ENCODE results near the gene TMEM69.
"Not testable (repeated sequence)": the region's sequence is repeated elsewhere in the genome, so short reads cannot be mapped to it uniquely, and the experiment has no call there.

The TMEM69 gene

DNA sequence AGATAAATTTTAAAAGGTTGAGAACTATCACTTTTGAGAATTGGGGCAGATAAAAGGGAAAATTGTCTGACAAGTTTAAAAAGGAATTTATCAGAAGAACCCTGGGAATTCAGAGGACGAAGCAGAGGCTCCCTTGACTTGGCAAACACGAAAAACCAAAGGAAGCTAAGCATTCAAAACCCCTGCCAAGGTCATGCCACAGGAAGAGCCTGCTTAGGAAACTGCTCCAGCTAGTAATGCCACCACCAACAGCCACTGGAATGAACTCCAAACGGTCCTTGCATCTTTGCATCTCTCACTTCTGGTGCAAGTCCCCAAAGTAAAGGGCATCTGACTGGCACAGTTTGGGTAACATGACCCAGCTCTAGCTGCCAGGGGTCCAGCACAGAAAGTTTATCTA, 8.9 kb upstream of the TMEM69 start:
- no peak for DNase-seq

DNA sequence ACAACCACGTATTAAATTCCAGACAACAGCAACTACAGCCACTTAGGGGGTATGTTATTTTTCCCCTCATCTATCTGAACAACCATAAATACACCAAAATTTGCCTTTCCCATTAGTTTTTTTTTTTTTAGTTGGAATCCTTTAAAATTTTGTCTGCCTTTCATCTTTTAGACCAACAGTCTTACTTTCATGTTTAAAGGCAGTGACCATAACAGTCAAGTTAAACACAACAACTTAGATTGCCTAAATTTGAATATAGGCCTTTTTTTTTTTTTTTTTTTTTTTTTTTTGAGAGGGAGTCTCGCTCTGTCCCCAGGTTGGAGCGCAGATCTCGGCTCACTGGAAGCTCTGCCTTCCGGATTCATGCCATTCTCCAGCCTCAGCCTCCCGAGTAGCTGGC, 5.0 kb upstream of the TMEM69 start:
- no peak for DNase-seq

DNA sequence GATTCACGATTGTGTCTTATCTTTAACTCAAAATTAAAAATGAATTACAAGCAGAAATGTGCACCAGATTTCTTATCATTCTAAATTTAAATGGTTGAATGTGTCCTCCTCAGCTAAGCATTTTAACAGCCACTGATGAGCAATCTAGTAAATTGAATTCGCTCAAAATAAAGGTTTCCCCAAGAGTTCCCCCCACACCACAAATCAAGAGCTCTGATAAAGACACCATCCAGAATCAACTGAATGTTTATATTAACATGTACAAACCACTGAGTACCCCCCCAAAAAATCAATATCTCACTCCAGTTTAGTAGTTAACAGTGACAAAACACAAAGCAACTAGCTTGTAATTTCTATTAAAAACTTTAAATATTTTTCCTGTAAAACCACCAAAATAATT, 3.6 kb upstream of the TMEM69 start:
- DNase-seq = no peak

DNA sequence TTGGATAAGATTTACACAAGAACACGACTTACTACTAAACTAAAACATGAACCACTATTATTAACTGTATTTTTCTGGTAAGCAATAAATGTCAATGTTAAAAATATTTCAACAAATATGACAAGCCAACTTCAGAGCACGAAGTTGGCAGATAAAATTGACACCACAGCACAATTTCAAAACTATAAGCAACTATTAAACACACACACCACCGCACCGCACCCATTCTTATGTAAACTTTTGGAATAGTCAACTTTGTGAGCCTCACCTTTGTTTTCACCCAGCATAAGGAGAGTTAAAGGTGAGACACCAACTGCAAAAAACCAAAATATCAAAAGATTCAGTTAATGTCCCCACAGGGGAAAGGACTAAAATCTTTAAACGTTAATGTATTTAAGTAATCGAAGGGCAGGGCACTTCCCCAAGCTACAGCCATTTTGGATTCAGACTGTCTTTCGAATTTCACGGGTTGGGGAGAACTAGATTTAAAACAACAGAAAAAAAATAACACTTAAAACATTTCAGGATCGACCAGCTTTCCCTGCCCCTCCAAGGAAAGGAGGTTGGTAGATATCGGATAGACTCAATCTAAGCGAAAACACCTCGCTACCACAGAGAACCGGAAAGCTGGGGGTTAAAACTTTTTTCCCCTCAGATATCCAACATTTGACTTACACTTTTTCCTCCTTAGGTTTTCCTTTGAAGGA, 2.5 kb upstream of the TMEM69 start:
- DNase-seq = no peak

DNA sequence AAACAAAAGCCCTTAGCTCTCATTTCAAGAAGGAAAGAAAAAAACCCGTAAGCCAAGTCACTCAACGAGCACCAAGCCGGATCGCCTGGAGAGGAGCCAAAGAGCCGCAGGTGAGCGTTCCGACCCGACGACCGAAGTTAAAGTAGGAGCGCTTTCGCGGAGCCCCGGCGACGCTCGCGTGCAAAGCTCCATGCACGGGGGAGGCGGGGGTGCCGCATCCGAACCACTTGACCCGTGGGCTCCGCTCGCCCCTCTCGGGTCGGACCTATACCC, 2.0 kb upstream of the TMEM69 start:
- DNase-seq = peak; percentile 73

DNA sequence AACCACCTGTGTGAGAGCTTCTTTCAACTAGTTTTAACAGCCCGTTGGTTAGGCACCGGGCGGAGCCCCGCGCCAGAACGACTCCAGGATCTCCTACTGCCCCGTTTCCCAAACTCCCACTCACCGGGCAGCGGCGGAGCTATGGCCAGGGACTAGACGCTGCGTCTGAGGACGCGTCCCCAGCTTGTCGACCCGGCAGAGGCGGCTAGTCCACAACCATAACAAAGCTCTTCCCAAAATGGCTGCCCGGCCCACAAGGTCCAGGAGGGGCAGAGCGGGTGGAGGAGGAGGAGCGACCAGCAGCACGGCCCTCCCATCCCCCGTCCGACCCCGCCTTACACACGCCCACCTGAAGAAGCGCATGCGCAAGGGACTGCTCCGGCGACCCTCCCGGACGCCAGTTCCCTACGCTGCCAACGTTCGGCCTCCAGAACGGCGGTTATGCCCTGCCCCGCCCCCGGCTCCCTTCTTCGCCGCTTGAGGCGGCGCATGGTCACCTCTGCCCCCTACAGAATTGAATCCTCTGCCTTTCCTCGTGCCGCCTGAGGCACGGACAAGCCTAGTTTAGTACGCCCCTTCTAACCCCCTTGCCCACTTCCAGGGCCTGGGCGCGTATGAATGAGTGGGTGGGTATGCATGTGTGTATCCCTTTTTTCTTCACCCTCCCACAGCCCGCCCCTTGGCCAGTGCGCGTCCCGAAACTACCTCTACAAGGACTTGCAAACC, 1.5 kb upstream of the TMEM69 start, which contains the start of gene GPBP1L1:
GPBP1L1 (minus strand) TSS at position 246 of the 726 bp plus-strand sequence. CDS start 27,446 bp downstream, outside the sequence.
- DNase-seq = peak; percentile 99

DNA sequence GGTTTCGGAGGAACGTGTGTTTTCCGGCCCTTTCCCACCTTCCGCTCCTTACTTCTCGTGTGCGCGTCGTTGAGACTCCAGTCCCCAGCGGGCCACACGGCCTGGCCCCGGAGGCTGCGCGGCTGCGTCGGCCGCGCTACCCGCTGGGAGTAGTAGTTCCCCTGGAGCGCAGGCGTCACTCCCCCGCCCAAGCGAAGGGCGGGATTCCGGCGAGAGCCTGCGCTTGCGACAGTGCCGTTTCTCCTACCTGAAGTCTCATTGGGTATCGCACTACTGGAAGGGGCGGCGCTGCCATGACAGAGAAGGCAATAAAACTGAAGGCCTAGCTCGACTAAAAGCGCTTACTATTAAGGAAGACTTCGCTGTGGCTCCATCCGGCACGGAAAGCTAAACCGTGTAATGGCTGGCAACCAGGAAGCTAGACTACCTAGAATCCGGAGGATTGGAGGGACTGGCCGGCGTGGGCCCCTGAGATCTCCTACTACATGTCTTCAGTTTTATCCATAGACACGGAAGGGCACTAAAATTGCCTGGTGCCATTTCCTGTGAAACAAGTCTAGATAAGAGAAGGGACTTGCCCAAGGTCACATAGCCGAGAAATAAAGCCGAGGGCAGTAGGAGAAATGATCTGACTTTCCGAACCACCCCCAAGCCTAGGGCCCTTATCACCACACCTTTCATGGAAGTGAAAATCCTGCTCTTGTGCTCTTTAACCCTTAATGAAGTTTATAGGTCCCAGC, 797 bp upstream of the TMEM69 start:
- DNase-seq = peak; percentile 100

DNA sequence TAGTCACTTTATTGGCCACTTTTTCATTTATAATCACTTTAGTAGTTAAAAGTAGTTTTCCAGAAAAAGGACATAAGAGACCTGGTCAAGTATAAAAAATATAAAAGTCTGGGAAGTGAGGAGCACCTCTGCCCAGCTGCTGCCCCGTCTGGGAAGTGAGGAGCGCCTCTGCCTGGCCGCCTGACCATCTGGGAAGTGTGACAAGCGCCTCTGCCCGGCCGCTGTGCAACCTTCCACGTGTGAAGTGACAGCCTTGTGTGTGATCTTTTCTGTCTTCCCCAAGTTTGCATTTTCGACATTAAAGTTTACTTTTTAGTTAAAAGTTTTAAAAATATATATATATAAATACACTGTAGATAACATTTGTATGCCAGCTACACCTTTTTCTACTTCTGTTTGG, 5.8 kb downstream of the TMEM69 start:
- not testable (repeated sequence) for DNase-seq

DNA sequence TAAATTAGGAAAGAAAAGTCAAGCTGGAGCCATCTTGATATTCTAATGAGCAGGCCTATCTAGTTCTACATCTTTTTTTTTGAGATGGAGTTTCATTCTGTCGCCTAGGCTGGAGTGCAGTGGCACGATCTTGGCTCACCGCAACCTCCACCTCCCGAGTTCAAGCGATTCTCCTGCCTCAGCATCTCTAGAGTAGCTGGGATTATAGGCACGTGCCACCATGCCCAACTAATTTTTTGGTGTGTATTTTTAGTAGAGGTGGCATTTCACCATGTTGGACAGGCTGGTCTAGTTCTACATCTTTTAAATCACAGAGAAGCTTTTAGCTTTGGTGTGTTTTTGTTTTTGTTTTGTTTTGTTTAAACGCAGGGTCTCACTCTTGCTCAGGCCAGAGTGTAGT, 6.8 kb downstream of the TMEM69 start:
- no peak for DNase-seq

DNA sequence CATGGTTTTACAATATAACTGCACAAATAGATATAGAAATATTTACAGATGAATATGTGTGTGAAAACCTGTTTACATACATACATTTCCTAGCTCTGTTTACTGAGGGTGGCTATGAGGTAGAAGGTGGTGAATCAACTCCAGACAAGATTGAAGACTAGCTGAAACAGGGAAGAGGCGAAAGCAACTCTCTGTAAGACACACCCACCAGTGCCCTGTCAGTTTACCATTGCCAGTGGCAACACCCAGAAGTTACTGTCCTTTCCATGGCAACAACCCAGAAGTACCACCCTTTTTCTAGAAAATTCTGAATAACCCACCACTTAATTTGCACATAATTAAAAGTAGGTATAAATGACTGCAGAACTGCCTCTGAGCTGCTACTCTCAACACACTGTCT, 16.7 kb downstream of the TMEM69 start:
- no peak for DNase-seq

DNA sequence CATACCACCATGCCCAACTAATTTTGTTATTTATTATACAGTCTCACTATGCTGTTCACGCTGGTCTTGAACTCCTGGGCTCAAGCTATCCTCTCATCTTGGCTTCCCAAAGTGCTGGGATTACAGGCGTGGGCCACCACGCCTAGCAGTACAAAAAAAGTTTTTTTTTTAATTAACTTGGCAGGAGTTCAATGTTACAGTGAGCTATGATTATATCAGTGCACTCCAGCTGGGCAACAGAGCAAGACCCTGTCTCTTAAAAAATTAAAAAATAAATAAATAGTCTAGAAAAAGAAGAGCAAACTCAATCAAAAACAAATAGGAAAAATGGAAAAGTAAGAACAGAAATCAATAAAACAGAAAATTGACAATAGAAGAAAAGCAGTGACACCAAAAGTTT, 25.7 kb downstream of the TMEM69 start:
- DNase-seq = no peak

DNA sequence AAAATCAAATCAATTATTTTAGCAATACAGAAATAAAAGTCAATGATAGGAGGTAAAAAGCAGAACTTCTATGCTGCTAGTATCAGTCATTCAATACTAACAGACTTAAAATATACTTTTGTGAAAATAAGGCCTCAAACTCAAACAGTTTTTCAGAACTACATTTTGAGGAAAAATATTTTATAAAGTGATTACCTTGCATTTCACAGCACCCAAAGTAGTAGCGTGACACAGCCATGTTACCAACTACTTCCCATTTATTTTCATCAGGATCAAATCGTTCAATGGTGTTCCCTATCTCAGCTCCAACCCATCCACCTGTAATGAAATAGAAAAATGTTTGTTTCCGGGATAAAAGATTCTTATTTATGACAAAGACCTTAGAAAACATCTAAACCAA, 28.7 kb downstream of the TMEM69 start:
- no peak for DNase-seq

DNA sequence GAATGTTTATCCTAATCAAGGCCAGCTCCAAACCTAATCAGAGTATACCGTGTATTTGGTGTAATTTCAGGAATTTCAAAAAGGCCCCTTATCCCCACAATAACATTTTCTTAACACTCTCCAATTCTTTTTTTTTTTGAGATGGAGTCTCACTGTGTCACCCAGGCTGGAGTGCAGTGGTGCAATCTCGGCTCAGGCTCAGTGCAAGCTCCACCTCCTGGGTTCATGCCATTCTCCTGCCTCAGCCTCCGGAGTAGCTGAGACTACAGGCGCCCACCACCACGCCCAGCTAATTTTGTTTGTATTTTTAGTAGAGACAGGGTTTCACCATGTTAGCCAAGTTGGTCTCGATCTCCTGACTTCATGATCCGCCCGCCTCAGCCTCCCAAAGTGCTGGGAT, 29.4 kb downstream of the TMEM69 start:
- not testable (repeated sequence) for DNase-seq

DNA sequence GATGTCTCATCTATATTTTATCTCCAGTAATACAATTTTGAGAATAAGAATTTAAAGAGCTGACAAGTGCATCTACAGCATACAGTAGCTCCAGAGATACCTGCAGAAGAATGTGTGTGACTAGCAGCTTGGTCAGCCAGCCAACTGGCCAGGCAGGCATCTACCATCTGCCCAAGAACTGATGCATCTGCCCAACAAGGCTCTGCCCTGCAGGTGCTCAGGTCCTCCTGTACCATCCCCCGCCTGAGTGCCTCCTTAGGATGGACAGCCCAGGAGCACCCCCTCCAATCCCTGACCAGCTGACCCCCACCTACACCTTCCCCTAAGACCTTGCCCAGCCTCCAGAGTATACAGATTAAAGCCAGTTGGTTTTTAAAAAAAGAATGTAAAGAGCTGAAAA, 30.3 kb downstream of the TMEM69 start:
- DNase-seq = no peak

DNA sequence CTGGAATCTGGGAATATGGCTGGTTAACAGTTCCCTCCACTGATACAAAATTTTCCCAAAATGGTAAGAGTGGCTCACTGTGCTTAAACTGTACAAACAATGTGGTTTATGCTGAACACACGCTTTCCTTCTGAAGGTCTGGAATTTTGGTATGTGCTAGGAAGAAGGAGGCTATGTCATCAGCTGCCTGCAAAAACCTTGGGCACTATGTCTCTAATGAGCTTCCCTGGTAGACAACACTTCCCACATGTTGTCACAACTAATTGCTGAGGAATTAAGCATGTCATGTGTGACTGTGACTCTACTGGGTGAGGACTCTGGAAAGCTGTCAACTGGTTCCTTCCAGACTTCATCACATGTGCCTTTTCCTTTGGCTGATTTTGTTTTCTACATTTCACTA, 33.2 kb downstream of the TMEM69 start:
- no peak for DNase-seq

DNA sequence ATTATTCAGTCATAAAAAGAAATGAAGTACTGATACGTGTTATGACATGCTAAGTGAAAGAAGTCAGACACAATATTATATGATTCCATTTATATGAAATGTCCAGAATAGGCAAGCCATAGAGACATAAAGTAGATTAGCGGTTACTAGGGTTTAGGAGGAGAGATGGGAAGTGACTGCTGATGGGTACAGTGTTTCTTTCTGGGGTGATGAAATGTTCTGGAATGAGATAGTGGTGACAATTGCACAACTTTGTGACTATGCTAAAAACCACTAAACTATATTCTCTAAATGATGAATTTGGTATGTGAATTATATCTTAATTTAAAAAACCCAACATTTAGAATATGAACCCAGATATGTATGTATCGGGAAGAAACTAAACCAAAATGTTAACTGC, 34.8 kb downstream of the TMEM69 start:
- DNase-seq = no peak

DNA sequence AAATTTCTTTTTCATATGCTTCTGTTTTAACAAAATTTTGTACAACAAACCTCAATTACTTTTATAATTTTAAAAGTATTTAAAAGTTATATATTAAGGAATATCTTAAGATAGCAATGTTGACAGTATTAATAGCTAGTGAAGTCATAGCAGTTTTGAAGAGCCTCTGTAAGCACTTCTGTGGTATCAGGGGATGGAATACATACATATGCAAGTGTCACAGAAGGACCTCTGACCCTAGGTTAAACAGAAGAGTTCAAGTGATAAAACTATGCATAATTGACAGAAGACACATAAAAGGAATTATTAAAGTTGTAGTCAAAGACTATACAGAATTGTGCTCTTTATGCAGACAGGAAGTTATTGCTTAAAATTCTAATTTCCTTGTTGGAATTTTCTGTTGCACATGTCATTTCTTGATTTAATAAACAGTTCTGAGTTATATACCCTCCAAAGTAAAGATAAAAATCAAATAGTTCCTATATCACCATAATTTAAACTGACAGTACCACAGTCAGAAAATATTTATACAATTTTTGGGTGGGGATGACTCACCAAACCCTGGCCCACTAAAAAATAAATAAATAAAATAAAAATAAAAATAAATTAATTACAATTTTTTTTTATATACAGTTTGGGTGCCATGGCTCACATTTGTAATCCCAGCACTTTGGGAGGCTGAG, 35.4 kb downstream of the TMEM69 start:
- no peak for DNase-seq

DNA sequence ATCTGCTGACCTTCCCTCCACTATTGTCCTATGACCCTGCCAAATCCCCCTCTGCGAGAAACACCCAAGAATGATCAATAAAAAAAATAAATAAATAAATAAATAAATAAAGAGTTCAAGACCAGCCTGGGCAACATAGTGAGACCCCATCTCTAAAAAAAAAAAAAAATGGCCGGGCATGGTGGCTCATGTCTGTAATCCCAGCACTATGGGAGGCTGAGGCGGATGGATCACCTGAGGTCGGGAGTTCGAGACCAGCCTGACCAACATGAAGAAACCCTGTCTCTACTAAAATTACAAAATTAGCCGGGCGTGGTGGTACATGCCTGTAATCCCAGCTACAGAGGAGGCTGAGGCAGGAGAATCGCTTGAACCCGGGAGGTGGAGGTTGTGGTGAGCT, 38.0 kb downstream of the TMEM69 start:
- not testable (repeated sequence) for DNase-seq

DNA sequence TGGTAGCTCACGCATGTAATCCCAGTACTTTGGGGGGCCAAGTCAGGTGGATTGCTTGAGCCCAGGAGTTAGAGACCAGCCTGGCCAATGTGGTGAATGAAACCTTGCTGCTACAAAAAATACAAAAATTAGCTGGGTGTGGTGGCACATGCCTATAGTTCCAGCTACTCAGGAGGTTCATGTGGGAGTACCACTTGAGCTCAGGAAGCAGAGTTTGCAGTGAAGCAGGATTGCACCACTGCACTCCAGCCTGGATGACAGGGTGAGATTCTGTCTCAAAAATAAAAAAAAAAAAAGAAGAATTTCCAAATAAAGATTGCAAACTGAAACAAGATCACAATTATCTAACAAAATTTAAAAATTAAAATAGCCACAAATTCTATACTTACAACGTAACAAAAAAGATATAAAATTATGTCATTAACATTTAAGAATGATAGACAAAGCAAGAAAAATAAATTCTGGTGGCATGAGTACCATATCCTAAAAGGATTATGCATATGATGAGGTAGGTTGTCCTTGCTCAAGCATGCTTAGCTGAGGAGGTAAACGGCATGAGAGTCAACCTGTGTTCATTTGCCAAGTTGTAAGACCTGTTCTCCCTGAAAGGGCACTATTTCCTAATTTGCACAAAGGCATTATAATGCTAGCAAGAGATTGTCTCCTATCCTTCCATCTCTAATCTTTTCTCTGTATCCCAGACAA, 42.2 kb downstream of the TMEM69 start:
- no peak for DNase-seq

DNA sequence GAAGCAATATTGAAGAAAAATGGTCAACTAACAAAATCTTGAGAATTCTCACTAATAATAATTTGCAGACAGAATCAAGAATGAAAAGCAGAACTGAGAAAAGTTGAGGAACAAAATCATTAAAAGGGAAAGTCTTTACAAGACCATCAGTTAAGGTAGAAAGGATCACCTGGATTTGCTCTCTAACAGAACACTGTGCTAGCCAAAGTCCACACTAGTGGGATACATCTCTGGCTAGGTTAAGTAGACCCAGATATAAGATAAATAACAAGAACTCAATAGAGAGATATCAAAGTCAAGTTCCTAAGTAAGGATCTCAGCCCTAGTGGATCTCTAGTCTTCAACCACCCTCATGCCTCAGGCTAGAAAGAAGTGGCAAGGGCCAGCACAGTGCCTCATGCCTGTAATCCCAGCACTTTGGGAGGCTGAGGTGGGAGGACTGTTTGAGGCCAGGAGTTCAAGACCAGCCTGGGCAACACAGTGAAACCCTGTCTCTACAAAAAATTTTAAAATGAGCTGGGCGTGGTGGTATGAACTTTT, 42.9 kb downstream of the TMEM69 start:
- DNase-seq = no peak

DNA sequence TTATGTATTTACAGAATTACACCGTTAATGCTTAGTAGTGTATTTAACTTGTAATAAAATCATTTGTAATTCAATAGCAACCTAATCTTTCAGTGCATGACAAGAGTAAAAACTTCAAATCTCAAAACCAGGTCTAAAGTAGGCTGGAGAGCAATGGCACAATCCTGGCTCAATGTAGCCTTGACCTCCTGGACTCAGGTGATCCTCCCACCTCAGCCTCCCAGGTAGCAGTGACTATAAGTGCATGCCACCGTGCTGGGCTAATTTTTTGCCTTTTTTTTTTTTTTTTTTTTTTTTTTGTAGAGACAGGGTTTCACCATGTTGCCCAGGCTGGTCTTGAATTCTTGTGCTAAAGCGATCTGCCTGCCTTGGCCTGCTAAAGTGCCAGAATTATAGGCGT, 51.2 kb downstream of the TMEM69 start:
- DNase-seq = no peak

DNA sequence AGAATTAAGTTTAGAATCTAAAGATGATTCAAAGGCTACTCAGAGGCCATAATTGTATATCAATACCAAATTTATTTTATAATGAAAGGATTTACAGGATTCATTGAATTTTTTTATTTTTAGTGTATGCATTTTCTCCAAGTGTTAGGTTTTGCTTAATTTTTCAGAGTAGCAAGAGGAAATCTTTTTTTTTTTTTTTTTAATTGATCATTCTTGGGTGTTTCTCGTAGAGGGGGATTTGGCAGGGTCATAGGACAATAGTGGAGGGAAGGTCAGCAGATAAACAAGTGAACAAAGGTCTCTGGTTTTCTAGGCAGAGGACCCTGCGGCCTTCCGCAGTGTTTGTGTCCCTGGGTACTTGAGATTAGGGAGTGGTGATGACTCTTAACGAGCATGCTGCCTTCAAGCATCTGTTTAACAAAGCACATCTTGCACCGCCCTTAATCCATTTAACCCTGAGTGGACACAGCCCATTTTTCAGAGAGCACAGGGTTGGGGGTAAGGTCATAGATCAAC, 51.7 kb downstream of the TMEM69 start:
- DNase-seq = not testable (repeated sequence)
